ENCODE data around the gene ANKRD37. TPM values are rescaled to one million over a fixed set of nuclear protein-coding genes. Genes with fewer than 3 reads are reported as not detected.
"Not testable (repeated sequence)": the region's sequence is repeated elsewhere in the genome, so short reads cannot be mapped to it uniquely, and the experiment has no call there.

The ANKRD37 gene
- total RNA-seq, 1 donor: 22.8 TPM

DNA sequence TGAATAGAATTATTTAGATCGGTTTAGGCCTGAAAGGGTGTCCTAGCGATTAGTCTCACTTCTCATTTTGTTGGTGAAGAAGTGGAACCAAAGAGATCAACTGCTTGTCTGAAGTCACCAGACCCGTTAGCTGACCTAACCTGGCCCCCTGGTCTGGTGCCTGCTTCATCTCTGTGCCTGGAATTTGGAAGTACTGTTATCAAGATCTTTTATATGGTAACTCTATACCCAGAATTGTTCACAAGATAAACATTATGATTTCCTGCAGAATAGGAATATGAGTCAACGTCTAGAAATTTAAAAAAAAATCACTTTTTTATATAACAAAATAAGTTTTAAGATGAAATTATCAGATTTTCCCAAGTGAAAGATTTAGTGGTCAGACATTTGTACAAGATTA lies 38.1 kb upstream of the ANKRD37 start:
- Histone ChIP-seq H3K27ac (ENCODE audit: low read depth, low read length) (peak overlapping the region; percentile 96), H3K36me3 (ENCODE audit: insufficient read depth, low read length) (peaks cover 37% of the 10 kb centered on the region), H3K4me1 (ENCODE audit: insufficient read depth, low read length) (peaks cover 30% of the 10 kb centered on the region), H3K9me3 (ENCODE audit: low read depth, low read length) (no peaks in the 10 kb centered on the region), H3K79me2 (ENCODE audit: insufficient read depth, low read length) (no peaks in the 10 kb centered on the region), H3K4me2 (ENCODE audit: insufficient read depth, low read length) (peak overlapping the region; percentile 54), H3K27me3 (ENCODE audit: insufficient read depth, low read length) (no peaks in the 10 kb centered on the region), H4K20me1 (ENCODE audit: insufficient read depth, low read length) (no peaks in the 10 kb centered on the region), H2AFZ (ENCODE audit: low read length) (no peak overlapping the region), H3K4me3 (ENCODE audit: insufficient read depth, low read length) (no peak overlapping the region)
- peak; percentile 92 for DNase-seq (ENCODE audit: insufficient read length, low spot score, missing footprints)
- TF ChIP-seq, protein P1, sequence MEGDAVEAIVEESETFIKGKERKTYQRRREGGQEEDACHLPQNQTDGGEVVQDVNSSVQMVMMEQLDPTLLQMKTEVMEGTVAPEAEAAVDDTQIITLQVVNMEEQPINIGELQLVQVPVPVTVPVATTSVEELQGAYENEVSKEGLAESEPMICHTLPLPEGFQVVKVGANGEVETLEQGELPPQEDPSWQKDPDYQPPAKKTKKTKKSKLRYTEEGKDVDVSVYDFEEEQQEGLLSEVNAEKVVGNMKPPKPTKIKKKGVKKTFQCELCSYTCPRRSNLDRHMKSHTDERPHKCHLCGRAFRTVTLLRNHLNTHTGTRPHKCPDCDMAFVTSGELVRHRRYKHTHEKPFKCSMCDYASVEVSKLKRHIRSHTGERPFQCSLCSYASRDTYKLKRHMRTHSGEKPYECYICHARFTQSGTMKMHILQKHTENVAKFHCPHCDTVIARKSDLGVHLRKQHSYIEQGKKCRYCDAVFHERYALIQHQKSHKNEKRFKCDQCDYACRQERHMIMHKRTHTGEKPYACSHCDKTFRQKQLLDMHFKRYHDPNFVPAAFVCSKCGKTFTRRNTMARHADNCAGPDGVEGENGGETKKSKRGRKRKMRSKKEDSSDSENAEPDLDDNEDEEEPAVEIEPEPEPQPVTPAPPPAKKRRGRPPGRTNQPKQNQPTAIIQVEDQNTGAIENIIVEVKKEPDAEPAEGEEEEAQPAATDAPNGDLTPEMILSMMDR (IDR thresholded peaks at IDR 0.05; ENCODE audit: extremely low read depth, low read depth, low read length): no peak

GRCh38 chr4:185358959-185359358 lies 37.7 kb upstream of the ANKRD37 start:
- no peak for DNase-seq (ENCODE audit: insufficient read length, low spot score, missing footprints)
- H3K4me2 ChIP-seq (ENCODE audit: insufficient read depth, low read length): peak overlapping the region; percentile 54
- H2AFZ ChIP-seq (ENCODE audit: low read length): no peak overlapping the region
- H3K4me3 ChIP-seq (ENCODE audit: insufficient read depth, low read length): no peak overlapping the region
- H3K4me1 ChIP-seq (ENCODE audit: insufficient read depth, low read length): peaks cover 30% of the 10 kb centered on the region
- H3K27ac ChIP-seq (ENCODE audit: low read depth, low read length): peak overlapping the region; percentile 96
- no peaks in the 10 kb centered on the region for H3K9me3 ChIP-seq (ENCODE audit: low read depth, low read length)
- H4K20me1 ChIP-seq (ENCODE audit: insufficient read depth, low read length): no peaks in the 10 kb centered on the region
- TF ChIP-seq, protein P1 (IDR thresholded peaks at IDR 0.05; ENCODE audit: extremely low read depth, low read depth, low read length): no peak
- H3K79me2 ChIP-seq (ENCODE audit: insufficient read depth, low read length): no peaks in the 10 kb centered on the region
- H3K27me3 ChIP-seq (ENCODE audit: insufficient read depth, low read length): no peaks in the 10 kb centered on the region
- H3K36me3 ChIP-seq (ENCODE audit: insufficient read depth, low read length): peaks cover 36% of the 10 kb centered on the region

- Histone ChIP-seq H3K4me1 (ENCODE audit: insufficient read depth, low read length) (peaks cover 30% of the 10 kb centered on the region), H3K27ac (ENCODE audit: low read depth, low read length) (peak overlapping the region; percentile 96), H2AFZ (ENCODE audit: low read length) (no peak overlapping the region), H3K4me3 (ENCODE audit: insufficient read depth, low read length) (no peak overlapping the region), H3K36me3 (ENCODE audit: insufficient read depth, low read length) (peaks cover 27% of the 10 kb centered on the region), H3K27me3 (ENCODE audit: insufficient read depth, low read length) (no peaks in the 10 kb centered on the region), H3K79me2 (ENCODE audit: insufficient read depth, low read length) (no peaks in the 10 kb centered on the region), H3K4me2 (ENCODE audit: insufficient read depth, low read length) (peak overlapping the region; percentile 19), H3K9me3 (ENCODE audit: low read depth, low read length) (no peaks in the 10 kb centered on the region), H4K20me1 (ENCODE audit: insufficient read depth, low read length) (no peaks in the 10 kb centered on the region)
- TF ChIP-seq, protein P1 (IDR thresholded peaks at IDR 0.05; ENCODE audit: extremely low read depth, low read depth, low read length): no peak
- no peak for DNase-seq (ENCODE audit: insufficient read length, low spot score, missing footprints)
Observed at GRCh38 chr4:185359767-185360446, 36.7 kb upstream of the ANKRD37 start.

DNA sequence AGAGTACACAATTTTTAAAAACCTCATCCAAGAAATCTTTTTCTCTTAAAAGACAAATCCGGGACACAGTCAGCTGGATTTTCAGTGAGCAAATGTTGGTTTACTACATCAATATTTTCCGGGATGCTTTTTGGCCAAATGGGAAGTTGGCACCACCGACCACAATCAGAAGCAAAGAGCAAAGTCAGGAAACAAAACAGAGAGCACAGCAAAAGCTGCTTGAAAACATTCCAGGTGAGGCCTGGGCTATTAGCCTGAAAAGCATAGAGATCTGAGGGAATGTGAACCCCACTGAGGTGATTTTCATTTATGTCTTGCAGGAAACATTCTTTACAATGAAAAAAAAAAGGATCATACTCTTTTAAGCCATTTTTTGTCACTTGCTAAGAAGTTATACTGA lies 34.8 kb upstream of the ANKRD37 start:
- Histone ChIP-seq H3K27me3 (ENCODE audit: insufficient read depth, low read length) (no peaks in the 10 kb centered on the region), H3K4me3 (ENCODE audit: insufficient read depth, low read length) (no peak overlapping the region), H4K20me1 (ENCODE audit: insufficient read depth, low read length) (no peaks in the 10 kb centered on the region), H3K36me3 (ENCODE audit: insufficient read depth, low read length) (peaks cover 19% of the 10 kb centered on the region), H3K27ac (ENCODE audit: low read depth, low read length) (no peak overlapping the region), H3K4me1 (ENCODE audit: insufficient read depth, low read length) (peaks cover 30% of the 10 kb centered on the region), H2AFZ (ENCODE audit: low read length) (no peak overlapping the region), H3K79me2 (ENCODE audit: insufficient read depth, low read length) (no peaks in the 10 kb centered on the region), H3K9me3 (ENCODE audit: low read depth, low read length) (no peaks in the 10 kb centered on the region), H3K4me2 (ENCODE audit: insufficient read depth, low read length) (no peak overlapping the region)
- no peak for DNase-seq (ENCODE audit: insufficient read length, low spot score, missing footprints)
- TF ChIP-seq, protein P1 (IDR thresholded peaks at IDR 0.05; ENCODE audit: extremely low read depth, low read depth, low read length): no peak

- H3K4me2 ChIP-seq (ENCODE audit: insufficient read depth, low read length); H3K4me3 ChIP-seq (ENCODE audit: insufficient read depth, low read length); H3K27ac ChIP-seq (ENCODE audit: low read depth, low read length); H2AFZ ChIP-seq (ENCODE audit: low read length); H3K27me3 ChIP-seq (ENCODE audit: insufficient read depth, low read length); H4K20me1 ChIP-seq (ENCODE audit: insufficient read depth, low read length); DNase-seq (ENCODE audit: insufficient read length, low spot score, missing footprints); H3K9me3 ChIP-seq (ENCODE audit: low read depth, low read length); H3K79me2 ChIP-seq (ENCODE audit: insufficient read depth, low read length): not testable (repeated sequence)
- H3K36me3 ChIP-seq (ENCODE audit: insufficient read depth, low read length): peaks cover 12% of the 10 kb centered on the region
- peaks cover 25% of the 10 kb centered on the region for H3K4me1 ChIP-seq (ENCODE audit: insufficient read depth, low read length)
Observed at GRCh38 chr4:185362570-185362969, 34.1 kb upstream of the ANKRD37 start.
